CD4-positive, alpha-beta T cell treated with Interleukin-4 for 4 hours (primary cell): Measurements from ENCODE around the gene ZNF274.
"Not testable (repeated sequence)": the region's sequence is repeated elsewhere in the genome, so short reads cannot be mapped to it uniquely, and the experiment has no call there.

Source experiments
- DNase-seq: peaks from one replicate; pipeline ENCODE4 v3.0.0-alpha.2; 2020

Gene ZNF274

DNA sequence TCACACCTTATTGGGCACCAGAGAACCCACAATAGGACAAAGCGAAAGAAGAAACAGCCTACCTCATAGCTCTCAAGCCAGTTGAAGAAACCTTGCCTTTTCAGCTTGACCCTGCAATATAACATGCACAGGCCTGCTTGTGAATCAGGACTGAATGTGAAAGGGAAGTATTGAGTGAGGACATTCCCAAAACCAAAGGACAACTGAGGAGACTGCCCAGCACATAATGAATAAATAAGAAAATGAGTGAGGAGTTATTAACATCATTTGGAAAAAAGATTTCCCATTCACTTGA is 30.2 kb downstream of the ZNF274 start:
- DNase-seq = no peak

DNA sequence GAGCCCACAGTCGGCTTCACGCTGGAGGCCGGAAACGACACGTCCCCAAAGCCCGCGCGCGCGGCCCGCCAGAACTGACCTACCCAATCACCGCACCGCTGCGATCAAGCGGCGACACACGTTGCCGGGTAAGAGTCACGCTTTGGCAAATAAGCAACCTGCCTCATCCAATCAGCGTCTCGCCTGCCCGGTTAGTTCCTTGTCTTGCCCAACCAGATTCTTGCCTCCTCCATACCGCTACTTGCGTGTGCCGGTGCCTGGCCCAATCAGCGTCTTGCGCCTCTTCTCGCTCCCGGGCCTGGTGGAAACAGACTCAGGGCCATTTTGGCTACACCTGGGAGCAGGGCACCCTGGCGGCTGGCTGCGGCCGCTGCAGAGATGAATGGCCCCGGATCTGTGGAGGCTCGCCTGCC is 34.2 kb downstream of the ZNF274 start:
- DNase-seq = no peak

DNA sequence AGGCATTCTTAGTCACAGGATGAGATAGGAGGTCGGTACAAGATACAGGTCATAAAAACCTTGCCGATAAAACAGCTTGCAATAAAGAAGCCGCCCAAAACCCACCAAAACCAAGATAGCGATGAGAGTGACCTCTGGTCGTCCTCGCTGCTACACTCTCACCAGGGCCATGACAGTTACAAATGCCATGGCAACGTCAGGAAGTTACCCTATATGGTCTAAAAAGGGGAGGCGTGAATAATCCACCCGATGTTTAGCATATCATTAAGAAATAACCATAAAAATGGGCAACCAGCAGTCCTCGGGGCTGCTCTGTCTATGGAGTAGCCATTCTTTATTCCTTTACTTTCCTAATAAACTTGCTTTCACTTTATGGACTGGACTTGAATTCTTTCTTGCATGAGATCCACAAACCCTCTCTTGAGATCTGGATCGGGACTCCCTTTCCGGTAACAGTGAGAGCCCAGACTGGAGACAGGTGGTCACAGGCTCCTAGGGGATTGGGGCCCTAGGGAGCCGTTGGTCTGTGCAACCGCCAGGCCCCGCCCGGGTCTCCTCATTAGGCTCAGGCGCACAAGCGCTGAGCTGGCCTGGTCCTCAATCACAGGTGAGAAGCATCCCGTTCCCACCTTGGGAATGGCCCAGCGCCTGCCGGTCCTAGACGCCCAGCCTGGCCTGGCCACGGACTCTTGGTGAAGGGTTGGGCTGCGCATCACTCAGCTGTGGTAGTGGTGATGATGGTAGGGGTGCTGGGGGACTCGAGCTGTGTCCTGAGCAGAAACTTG is 34.9 kb downstream of the ZNF274 start:
- DNase-seq = no peak

DNA sequence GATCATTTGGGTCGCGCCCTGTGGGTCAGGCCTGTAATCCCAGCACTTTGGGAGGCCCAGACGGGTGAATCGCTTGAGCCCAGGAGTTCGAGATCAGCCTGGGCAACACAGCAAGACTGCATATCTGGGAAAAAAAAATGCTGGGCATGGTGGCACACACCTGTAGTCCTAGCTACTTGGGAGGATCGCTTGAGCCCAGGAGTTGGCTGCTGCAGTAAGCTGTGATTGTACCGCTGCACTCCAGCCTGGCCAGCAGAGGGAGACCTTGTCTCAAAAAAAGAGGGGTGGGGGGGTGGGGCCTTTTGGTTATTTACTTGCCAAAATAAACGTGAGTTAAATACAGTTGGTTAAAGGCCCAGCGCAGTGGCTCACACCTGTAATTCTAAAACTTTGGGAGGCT is 36.0 kb downstream of the ZNF274 start:
- peak; percentile 41 for DNase-seq

DNA sequence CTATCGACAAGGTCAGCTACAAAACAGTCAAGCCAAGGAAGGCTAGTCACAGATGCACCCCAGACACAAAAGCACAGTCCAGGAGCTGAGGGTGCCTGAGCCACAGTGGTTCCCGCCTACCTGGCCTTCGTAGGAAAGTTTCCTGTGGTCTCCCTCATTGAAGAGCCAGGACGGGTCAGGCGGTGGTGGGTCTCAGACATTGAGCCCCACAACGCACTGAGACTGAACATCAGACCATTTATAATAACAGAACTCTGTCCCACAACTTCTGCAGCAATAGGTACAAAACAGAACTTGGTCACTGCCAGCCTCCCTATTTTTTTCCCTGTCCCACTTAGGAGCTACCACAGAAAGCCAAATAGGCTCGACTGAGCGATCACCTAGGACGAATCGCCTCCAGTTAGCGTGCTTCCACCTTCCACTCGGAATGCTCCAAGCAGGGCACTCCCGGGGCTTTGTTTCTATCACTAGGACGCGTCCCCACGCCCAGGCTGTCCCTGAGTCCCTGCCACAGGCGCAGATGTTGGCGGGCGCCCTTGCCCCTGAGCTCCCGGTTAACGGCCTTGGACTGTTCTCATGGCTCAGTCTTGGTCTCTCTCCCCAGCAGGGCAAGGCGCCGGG is 45.2 kb downstream of the ZNF274 start:
- DNase-seq = no peak

DNA sequence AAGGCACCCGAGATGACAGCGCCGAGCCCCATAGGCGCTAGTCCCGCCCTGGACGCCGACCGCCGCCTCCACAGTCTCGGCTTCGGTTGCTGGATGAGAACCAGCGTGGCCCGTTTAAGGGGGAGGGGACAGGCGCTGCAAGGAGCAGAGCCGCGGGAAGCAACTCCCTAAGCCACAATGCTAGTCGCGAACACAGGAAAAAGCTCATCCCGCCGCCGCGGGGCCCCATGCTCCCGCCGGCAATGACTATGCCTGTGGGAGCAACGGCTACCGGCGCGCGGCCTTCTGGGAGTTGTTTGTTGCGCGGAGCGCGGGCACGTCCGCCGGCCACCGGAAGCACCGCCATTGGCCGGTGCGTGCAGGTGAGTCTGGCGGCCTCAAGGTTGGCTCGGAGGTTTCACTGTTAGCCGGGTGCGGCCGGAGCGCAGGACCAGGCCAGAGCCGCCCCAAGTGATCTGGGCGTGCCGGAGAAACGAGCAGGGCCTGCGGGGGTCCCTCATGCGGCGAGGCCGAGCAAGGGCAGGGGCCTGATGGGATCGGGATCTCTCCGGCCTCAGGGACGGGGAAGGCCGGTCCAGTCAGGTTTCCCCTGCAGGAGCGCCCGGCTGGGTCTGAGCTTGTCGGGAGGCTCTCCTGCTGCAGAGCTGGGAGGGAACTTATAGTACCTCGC is 45.9 kb downstream of the ZNF274 start, which contains the start of gene ZNF544:
TSS of gene ZNF544 (plus strand) at position 330 of the 670 bp plus-strand sequence. CDS start 15,110 bp downstream, outside the sequence.
- peak; percentile 55 for DNase-seq

DNA sequence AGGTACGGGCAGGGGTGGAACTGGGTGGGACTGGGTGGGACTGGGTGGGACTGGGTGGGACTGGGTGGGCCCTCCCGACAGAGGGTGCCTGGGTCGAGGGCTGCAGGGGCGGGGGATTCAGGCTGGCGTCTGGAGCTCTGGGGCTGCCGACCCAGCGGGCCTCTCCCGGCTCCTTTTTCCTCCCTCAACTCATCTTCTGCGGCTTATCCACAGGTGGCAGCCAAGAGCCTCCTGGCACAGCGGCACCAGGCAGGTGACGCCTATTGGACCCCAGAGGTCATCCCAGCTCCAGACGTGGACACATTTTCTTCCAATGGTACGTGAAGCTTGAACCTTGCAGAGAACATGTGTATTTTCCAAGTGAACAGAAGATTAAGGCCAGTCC is 46.4 kb downstream of the ZNF274 start:
- DNase-seq = peak; percentile 6

DNA sequence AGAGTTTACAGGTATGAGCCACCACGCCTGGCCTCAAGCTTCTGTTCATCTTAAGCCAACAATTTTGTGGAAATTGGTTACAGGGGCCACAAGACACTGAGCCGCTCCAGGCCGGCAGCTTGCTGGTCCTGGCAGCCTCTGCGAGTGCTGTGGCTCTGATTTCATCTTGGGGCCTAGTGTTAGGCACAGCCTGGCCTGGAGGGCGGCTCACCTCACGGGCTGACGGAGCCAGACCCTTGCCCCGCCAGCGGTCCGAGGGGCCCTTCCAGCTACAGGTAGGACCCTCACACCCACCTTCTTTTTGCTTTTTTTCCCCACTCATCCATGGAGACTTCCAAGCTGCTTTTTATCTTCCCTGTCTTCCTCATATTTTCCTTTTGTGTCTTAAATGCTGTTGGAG is 54.5 kb downstream of the ZNF274 start:
- DNase-seq = no peak

DNA sequence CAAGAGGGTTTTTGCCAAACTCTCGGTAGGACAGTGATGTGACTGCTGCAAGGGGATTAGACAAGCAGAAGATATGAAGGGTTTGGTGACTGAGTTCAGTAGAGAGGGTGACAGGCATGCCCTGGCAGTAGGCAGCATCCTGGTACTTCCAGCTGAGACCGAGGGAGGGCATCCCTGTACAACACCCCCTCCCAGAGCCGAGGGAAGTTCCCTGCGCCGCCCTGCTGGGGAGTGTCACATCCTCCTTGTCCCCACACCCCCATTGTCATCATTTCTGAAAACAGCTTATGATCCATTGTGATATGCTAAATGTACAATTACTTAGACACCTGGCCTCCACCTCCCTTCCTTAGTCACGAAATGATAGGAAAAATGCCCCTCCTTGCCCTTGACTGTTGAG is 60.5 kb downstream of the ZNF274 start:
- no peak for DNase-seq

DNA sequence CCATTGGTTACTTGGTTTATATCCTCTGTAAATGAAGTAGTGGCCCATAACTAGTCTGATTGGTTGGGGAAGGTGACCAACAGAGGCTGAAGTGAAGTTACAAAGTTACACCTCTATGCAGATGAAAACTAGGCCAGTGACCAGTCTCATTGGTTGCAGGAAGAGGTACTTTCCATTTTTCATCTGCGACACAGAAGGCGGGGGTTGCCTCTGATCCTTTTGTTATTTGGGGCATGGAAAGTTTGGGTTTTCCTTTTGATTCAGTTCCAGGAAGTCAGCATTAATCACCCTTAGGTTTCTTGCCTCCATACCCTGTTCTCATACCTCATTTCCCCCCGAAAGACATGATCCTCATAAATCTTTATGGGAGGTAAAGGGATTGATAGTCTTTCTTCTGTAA is 66.0 kb downstream of the ZNF274 start:
- no peak for DNase-seq

DNA sequence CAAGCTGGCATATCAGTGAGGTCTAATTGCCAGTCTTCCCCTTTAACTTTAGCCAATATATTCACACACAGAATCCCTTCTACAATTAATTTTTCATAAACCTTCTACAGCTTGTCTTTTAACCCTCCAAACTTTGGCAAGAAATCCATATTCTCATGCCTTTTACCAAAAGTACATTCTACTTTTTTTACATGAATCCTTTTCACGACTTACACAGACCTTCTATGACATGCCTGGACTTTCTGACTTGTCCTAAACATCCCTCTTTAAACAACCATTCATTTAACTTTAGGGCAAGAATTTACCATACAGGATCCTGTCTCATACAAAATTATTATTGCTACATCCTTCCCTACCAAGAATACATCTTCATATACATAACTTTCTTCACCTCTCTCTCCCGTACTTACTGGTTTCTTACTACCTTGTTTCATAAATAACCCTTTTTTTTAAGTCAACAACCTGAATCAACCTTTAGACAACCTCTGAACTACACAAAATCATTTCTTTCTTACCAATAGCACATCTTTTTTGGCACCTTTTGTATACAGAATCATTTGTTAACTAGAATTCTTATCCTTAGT is 69.3 kb downstream of the ZNF274 start:
- DNase-seq = no peak

DNA sequence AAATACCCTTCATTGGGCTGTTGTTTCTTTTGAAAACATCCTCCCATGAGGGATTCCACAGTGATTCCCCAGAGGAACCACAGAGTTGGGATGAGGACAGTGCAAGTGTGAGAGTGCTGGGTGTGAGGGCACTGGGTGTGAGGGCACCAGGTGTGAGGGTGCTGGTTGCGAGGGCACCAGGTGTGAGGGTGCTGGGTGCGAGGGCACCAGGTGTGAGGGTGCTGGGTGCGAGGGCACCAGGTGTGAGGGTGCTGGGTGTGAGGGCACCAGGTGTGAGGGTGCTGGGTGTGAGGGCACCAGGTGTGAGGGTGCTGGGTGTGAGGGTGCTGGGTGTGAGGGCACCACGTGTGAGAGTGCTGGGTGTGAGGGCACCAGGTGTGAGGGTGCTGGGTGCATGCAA is 75.4 kb downstream of the ZNF274 start:
- not testable (repeated sequence) for DNase-seq

DNA sequence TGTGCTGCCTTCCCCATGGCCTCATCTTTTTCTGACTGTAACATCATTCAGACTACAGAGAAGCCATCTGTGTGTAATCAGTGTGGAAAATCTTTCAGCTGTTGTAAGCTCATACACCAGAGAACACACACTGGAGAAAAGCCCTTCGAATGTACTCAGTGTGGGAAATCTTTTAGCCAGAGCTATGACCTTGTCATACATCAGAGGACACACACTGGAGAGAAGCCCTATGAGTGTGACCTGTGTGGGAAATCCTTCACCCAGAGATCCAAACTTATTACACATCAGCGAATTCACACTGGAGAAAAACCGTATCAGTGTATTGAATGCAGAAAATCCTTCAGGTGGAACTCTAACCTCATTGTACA is 78.7 kb downstream of the ZNF274 start:
- DNase-seq = no peak

DNA sequence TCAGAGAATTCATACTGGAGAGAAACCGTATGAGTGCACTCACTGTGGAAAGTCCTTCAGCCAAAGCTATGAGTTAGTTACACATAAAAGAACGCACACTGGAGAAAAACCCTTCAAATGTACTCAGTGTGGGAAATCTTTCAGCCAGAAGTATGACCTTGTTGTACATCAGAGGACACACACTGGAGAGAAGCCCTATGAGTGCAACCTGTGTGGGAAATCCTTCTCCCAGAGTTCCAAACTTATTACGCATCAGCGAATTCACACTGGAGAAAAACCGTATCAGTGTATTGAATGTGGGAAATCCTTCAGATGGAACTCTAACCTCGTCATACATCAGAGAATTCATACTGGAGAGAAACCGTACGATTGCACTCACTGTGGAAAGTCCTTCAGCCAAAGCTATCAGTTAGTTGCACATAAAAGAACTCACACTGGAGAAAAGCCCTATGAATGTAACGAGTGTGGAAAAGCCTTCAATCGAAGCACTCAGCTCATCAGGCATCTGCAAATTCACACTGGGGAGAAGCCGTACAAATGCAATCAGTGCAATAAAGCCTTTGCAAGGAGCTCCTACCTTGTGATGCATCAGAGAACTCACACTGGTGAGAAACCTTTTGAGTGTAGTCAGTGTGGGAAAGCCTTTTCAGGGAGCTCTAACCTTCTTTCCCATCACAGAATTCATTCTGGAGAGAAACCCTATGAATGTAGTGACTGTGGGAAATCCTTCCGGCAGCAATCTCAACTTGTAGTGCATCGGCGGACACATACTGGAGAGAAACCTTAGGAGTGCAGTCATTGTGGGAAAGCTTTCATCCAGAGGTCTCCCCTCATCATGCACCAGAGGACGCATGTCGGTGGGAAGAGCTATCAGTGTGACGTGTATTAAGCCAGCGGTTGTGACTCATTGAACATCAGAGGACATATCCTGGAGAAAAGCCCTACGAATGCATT is 79.4 kb downstream of the ZNF274 start:
- DNase-seq = no peak

DNA sequence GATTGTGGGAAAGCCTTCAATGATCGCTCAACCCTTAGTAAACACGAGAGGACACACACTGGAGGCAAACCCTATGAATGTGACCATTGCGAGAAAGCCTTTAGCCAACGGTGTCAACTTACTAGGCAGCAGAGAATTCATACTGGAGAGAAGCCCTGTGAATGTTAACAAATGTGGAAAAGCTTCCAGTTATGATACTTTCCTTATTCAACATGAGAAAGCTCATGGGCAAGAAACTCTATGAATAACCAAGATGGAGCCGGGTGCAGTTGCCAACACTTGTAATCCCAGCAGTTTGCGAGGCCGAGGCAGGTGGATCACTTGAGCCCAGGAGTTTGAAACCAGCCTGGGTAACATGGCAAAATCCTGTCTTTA is 80.0 kb downstream of the ZNF274 start:
- DNase-seq = no peak
